Lower leg skin (tissue), 4 donors: ENCODE measurements around the gene GTPBP8. TPM values are rescaled to one million over a fixed set of nuclear protein-coding genes. Genes with fewer than 3 reads are reported as not detected.
A peak's percentile ranks its signal among the peaks of the same experiment; 100 is the strongest.

Source experiments
- DNase-seq, 2 donors: peaks; one replicate each; pipeline ENCODE4 v3.0.0-alpha.2; 2019; ENCODE audit warnings: low spot score in 2 of 2
- H3K4me3 ChIP-seq: fragments of 200-600 bp; sonication (generic); 2 replicates; pipeline ENCODE4 v1.5.1; 2017; ENCODE audit warnings: mild to moderate bottlenecking, low read depth; ENCODE audit not compliant: poor library complexity, severe bottlenecking
- CTCF ChIP-seq, 3 donors: fragments of 450-650 bp; IDR thresholded peaks; one replicate each; pipeline ENCODE4 v1.5.1; 2016; ENCODE audit warnings: antibody characterized with exemption in 3 of 3, mild to moderate bottlenecking in 3 of 3, moderate library complexity in 2 of 3
- POLR2A ChIP-seq, 2 donors: fragments of 450-650 bp; IDR thresholded peaks; one replicate each; pipeline ENCODE4 v1.6.1; 2016 to 2017; ENCODE audit warnings: antibody characterized with exemption in 2 of 2, mild to moderate bottlenecking in 1 of 2, moderate library complexity in 1 of 2
- WGBS, 2 donors: methylation state at CpG; one replicate each; pipeline ENCODE4 v1.1.5; 2018; 5-methylcytosine and 5-hydroxymethylcytosine counted together
- intact Hi-C: fragments of 100-400 bp; cut with DNase I; formaldehyde crosslinking; loops from one replicate; pipeline ENCODE4 v1.15.0; 2023; ENCODE audit warnings: low total_unique reads
- total RNA-seq, 4 donors: library from RNA; depleted of rRNA; stranded (reverse); fragments of >200 nt; gene quantifications; one replicate each; pipeline ENCODE4 v1.1.0, GENCODE V29; 2016

The GTPBP8 gene
- total RNA-seq, 4 donors from 2014 or later = 11.8 to 32.7 (median 19.8) TPM

GRCh38 chr3:113018536-113019181 is 27.9 kb downstream of the GTPBP8 start:
- peak overlapping the region; percentile 91 for H3K4me3 ChIP-seq
- TF ChIP-seq POLR2A (IDR thresholded peaks at IDR 0.05) = no peak
- TF ChIP-seq CTCF (IDR thresholded peaks at IDR 0.05) = no peak
- intact Hi-C loops = no loop called here
- 1 to 2% methylated on average over 13 of the region's 13 CpGs for WGBS, 2 donors
- no peak for DNase-seq

GRCh38 chr3:113019182-113020137 is 28.7 kb downstream of the GTPBP8 start:
- DNase-seq = peak; percentile 85 to 97
- intact Hi-C loops = no loop called here
- H3K4me3 ChIP-seq = peak overlapping the region; percentile 91
- TF ChIP-seq POLR2A (IDR thresholded peaks at IDR 0.05) (no peak), CTCF (IDR thresholded peaks at IDR 0.05) (no peak)
- 4% methylated on average over 39 to 47 of the region's 63 CpGs for WGBS, 2 donors

- no peak overlapping the region for H3K4me3 ChIP-seq
- 48 to 67% methylated on average over 2 of the region's 2 CpGs for WGBS, 2 donors
- intact Hi-C loops = no loop called here
- TF ChIP-seq POLR2A (IDR thresholded peaks at IDR 0.05) (no peak), CTCF (IDR thresholded peaks at IDR 0.05) (no peak)
- DNase-seq = no peak
Measured at GRCh38 chr3:113021471-113021870, 30.7 kb downstream of the GTPBP8 start.

GRCh38 chr3:113034011-113034410 is 43.2 kb downstream of the GTPBP8 start:
- H3K4me3 ChIP-seq = no peak overlapping the region
- intact Hi-C loops = no loop called here
- DNase-seq = no peak
- TF ChIP-seq POLR2A (IDR thresholded peaks at IDR 0.05) (no peak), CTCF (IDR thresholded peaks at IDR 0.05) (no peak)
- WGBS, 2 donors = 77 to 85% methylated on average over 2 of the region's 2 CpGs

- no peak overlapping the region for H3K4me3 ChIP-seq
- intact Hi-C loops = no loop called here
- 60 to 67% methylated on average over 5 of the region's 6 CpGs for WGBS, 2 donors
- no peak for TF ChIP-seq POLR2A (IDR thresholded peaks at IDR 0.05)
- no peak for TF ChIP-seq CTCF (IDR thresholded peaks at IDR 0.05)
- peak in 1 of 2 donors; percentile 46 for DNase-seq
Measured at GRCh38 chr3:113035387-113035982, 44.7 kb downstream of the GTPBP8 start.
